Breast epithelium (tissue), 4 donors: Measurements from ENCODE around the gene FOXK1. TPM values are rescaled to one million over a fixed set of nuclear protein-coding genes. Genes with fewer than 3 reads are reported as not detected.

Experiments
- DNase-seq, 2 donors: peaks; one replicate each; pipeline ENCODE4 v3.0.0-alpha.2; 2019; ENCODE audit warnings: low spot score in 2 of 2
- H3K27ac ChIP-seq, 2 donors: fragments of 200-600 bp; sonication (generic) in 1 of 2; one replicate each; pipeline ENCODE4 v1.5.1; 2016 to 2019; ENCODE audit warnings: mild to moderate bottlenecking in 1 of 2
- H3K27me3 ChIP-seq, 2 donors: fragments of 200-600 bp; sonication (generic) in 1 of 2; one replicate each; pipeline versions ENCODE4 v1.5.1 to v1.6.0; 2017 to 2019; ENCODE audit warnings: control low read depth in 1 of 2, mild to moderate bottlenecking in 1 of 2
- H3K36me3 ChIP-seq: fragments of 200-600 bp; one replicate; pipeline ENCODE4 v1.5.1; 2019
- H3K4me1 ChIP-seq, 2 donors: fragments of 200-600 bp; sonication (generic); one replicate each; pipeline ENCODE4 v1.5.1; 2016 to 2019; ENCODE audit warnings: control low read depth in 1 of 2
- H3K4me3 ChIP-seq, 3 donors: fragments of 200-600 bp; sonication (generic); 1 replicate in 2 of 3; 2 replicates in 1 of 3; pipeline ENCODE4 v1.5.1; 2016 to 2019; ENCODE audit warnings: mild to moderate bottlenecking in 3 of 3, moderate library complexity in 2 of 3
- H3K9me3 ChIP-seq, 2 donors: fragments of 200-600 bp; sonication (generic) in 1 of 2; one replicate each; pipeline ENCODE4 v1.5.1; 2016 to 2019; ENCODE audit warnings: control low read depth in 1 of 2
- CTCF ChIP-seq, 3 donors: fragments of 450-650 bp; IDR thresholded peaks; one replicate each; pipeline ENCODE4 v1.5.1; 2016 to 2017; ENCODE audit warnings: antibody characterized with exemption in 3 of 3, mild to moderate bottlenecking in 3 of 3, moderate library complexity in 3 of 3
- POLR2A ChIP-seq: fragments of 450-650 bp; IDR thresholded peaks from one replicate; pipeline ENCODE4 v1.6.1; 2016; ENCODE audit warnings: antibody characterized with exemption, mild to moderate bottlenecking, moderate library complexity
- POLR2AphosphoS5 ChIP-seq, 3 donors: sonication (generic); formaldehyde crosslinking; IDR thresholded peaks; one replicate each; pipeline ENCODE4 v1.6.1; 2017; ENCODE audit warnings: antibody characterized with exemption in 3 of 3
- intact Hi-C: fragments of 100-400 bp; cut with DNase I; formaldehyde crosslinking; loops from one replicate; pipeline ENCODE4 v1.15.1; 2023; ENCODE audit warnings: low total_unique reads
- total RNA-seq, 3 donors: library from RNA; depleted of rRNA; stranded (reverse); fragments of >200 nt; gene quantifications; one replicate each; pipeline ENCODE4 v1.1.0, GENCODE V29; 2016

Gene FOXK1
- total RNA-seq, 3 donors from 2014 or later = 11.7 to 16.5 (median 15.7) TPM

DNA sequence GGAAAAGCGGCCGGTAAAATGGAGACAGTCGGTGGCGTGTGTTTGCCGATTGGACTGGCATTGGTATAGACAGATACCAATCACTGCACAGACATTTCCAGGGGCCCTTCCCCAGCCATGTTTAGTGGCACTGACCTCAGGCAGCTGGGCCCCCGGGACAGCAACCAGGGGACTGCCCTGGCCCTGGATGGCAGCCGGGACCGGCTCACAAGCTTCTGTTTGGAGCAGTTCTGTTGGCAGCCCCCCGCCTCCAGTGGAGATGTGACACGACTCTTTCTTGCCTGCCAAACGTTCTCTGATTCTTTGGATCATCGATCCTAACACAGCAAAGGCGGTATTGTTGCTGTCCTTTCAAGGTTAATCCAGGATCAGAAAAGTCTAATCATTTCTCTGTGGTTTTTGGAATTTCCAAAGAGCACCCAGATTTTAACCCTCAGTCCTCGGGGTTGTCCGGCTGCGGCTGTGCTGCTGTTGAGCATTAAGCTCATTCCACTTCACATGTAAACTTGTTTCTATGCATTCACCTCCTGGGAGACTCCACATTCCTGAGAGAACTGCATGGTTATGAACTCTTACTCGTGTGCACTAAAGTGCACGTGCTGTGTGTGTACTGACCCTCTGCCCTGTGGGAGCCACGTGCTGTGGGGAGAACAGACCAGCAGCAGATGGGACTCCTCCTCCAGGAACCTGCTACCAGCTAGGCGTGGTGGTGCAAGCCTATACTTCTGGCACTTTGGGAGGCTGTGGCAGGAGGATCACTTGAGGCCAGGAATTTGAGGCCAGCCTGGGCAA lies 46.0 kb downstream of the FOXK1 start:
- H3K27me3 ChIP-seq = no peaks in the 10 kb centered on the region
- no peaks in the 10 kb centered on the region for H3K36me3 ChIP-seq
- DNase-seq = no peak
- H3K9me3 ChIP-seq = no peaks in the 10 kb centered on the region
- H3K4me1 ChIP-seq = peaks cover 0 to 8% of the 10 kb centered on the region in 2 donors
- H3K4me3 ChIP-seq = no peak overlapping the region
- H3K27ac ChIP-seq = peak overlapping the region; percentile 21 to 52
- no peak for TF ChIP-seq CTCF (IDR thresholded peaks at IDR 0.05)
- TF ChIP-seq POLR2A = no peak
- no peak for TF ChIP-seq POLR2AphosphoS5 (IDR thresholded peaks at IDR 0.05)
- intact Hi-C loops = no loop called here

DNA sequence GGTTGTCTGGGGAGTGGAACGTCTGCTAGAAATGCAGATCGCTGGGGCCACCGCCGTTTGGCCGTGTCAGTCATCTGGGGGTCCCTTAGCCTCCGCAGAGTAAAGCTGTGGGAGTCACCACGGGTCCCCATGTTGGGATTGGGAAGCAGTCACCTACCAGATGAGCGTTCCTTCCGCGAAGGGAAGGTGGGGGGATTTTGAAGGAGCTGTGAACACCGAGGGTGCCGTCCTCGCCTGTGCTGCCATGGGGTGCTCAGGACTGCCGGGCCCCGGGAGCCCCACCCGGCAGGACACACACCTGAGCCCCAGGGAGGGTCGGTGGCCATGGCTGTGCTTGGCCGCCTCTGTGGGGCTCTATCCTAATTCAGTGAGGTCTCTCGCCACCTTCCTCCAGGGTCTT lies 47.2 kb downstream of the FOXK1 start:
- intact Hi-C loops = no loop called here
- Histone ChIP-seq H3K9me3 (no peaks in the 10 kb centered on the region), H3K36me3 (no peaks in the 10 kb centered on the region), H3K27ac (peak overlapping the region in 1 of 2 donors; percentile 38), H3K27me3 (no peaks in the 10 kb centered on the region), H3K4me1 (peaks cover 0 to 7% of the 10 kb centered on the region in 2 donors), H3K4me3 (no peak overlapping the region)
- TF ChIP-seq POLR2AphosphoS5 (IDR thresholded peaks at IDR 0.05) = no peak
- TF ChIP-seq POLR2A = no peak
- TF ChIP-seq CTCF (IDR thresholded peaks at IDR 0.05) = no peak
- no peak for DNase-seq

- H3K4me3 ChIP-seq = no peak overlapping the region
- H3K27ac ChIP-seq = no peak overlapping the region
- DNase-seq = no peak
- no peaks in the 10 kb centered on the region for H3K4me1 ChIP-seq
- no peaks in the 10 kb centered on the region for H3K27me3 ChIP-seq
- no peaks in the 10 kb centered on the region for H3K9me3 ChIP-seq
- TF ChIP-seq POLR2AphosphoS5 (IDR thresholded peaks at IDR 0.05) (no peak), CTCF (IDR thresholded peaks at IDR 0.05) (no peak), POLR2A (no peak)
- intact Hi-C loops = no loop called here
- no peaks in the 10 kb centered on the region for H3K36me3 ChIP-seq
Observed at GRCh38 chr7:4730276-4730675, 48.2 kb downstream of the FOXK1 start.

GRCh38 chr7:4730971-4731370 lies 48.9 kb downstream of the FOXK1 start:
- H3K36me3 ChIP-seq = no peaks in the 10 kb centered on the region
- TF ChIP-seq POLR2AphosphoS5 (IDR thresholded peaks at IDR 0.05) (no peak), POLR2A (no peak), CTCF (IDR thresholded peaks at IDR 0.05) (no peak)
- intact Hi-C loops = no loop called here
- DNase-seq = no peak
- H3K9me3 ChIP-seq = no peaks in the 10 kb centered on the region
- no peaks in the 10 kb centered on the region for H3K27me3 ChIP-seq
- no peaks in the 10 kb centered on the region for H3K4me1 ChIP-seq
- no peak overlapping the region for H3K27ac ChIP-seq
- no peak overlapping the region for H3K4me3 ChIP-seq

DNA sequence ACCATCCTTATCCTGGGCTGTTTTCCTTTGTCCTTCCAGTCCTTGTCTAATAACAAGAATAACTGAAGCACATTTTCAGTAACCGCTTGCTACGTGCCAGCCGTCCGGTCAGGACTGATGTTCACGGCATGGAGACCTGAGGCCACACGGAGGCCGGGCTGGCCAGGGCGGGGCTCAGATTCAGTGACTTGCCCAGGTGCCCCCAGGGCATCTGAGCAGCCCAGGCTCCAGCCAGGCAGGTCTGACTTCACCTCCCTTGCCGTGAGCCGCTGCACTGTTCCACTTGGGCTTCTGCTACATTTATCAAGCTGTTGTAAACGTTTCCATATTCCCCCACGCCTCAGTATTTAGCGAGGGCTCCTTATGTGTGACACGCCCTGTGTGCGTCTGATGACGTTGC lies 49.7 kb downstream of the FOXK1 start:
- Histone ChIP-seq H3K4me1 (no peaks in the 10 kb centered on the region), H3K27me3 (no peaks in the 10 kb centered on the region), H3K9me3 (no peaks in the 10 kb centered on the region), H3K36me3 (no peaks in the 10 kb centered on the region), H3K27ac (no peak overlapping the region), H3K4me3 (no peak overlapping the region)
- DNase-seq = no peak
- intact Hi-C loops = no loop called here
- TF ChIP-seq POLR2AphosphoS5 (IDR thresholded peaks at IDR 0.05) = no peak
- TF ChIP-seq POLR2A = no peak
- TF ChIP-seq CTCF (IDR thresholded peaks at IDR 0.05) = no peak
